ENCODE results near the gene C1GALT1C1. TPM values are rescaled to one million over a fixed set of nuclear protein-coding genes. Genes with fewer than 3 reads are reported as not detected.
A peak's percentile ranks its signal among the peaks of the same experiment; 100 is the strongest.

C1GALT1C1 gene
- total RNA-seq, 3 donors from 2014 or later = 20.8 to 34.5 (median 24.3) TPM

- DNase-seq = no peak
- Histone ChIP-seq H3K4me1 (ENCODE audit: low read depth) (no peaks in the 10 kb centered on the region), H3K9me3 (no peaks in the 10 kb centered on the region), H3K36me3 (ENCODE audit: low read depth) (no peaks in the 10 kb centered on the region), H3K4me3 (no peak overlapping the region)
- TF ChIP-seq, protein P1, sequence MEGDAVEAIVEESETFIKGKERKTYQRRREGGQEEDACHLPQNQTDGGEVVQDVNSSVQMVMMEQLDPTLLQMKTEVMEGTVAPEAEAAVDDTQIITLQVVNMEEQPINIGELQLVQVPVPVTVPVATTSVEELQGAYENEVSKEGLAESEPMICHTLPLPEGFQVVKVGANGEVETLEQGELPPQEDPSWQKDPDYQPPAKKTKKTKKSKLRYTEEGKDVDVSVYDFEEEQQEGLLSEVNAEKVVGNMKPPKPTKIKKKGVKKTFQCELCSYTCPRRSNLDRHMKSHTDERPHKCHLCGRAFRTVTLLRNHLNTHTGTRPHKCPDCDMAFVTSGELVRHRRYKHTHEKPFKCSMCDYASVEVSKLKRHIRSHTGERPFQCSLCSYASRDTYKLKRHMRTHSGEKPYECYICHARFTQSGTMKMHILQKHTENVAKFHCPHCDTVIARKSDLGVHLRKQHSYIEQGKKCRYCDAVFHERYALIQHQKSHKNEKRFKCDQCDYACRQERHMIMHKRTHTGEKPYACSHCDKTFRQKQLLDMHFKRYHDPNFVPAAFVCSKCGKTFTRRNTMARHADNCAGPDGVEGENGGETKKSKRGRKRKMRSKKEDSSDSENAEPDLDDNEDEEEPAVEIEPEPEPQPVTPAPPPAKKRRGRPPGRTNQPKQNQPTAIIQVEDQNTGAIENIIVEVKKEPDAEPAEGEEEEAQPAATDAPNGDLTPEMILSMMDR (IDR thresholded peaks at IDR 0.05) = no peak
- intact Hi-C loops (cut with DNase I, micrococcal nuclease) = no loop called here
- no peak for ATAC-seq
Observed at GRCh38 chrX:120612086-120612485, 17.8 kb downstream of the C1GALT1C1 start.

DNA sequence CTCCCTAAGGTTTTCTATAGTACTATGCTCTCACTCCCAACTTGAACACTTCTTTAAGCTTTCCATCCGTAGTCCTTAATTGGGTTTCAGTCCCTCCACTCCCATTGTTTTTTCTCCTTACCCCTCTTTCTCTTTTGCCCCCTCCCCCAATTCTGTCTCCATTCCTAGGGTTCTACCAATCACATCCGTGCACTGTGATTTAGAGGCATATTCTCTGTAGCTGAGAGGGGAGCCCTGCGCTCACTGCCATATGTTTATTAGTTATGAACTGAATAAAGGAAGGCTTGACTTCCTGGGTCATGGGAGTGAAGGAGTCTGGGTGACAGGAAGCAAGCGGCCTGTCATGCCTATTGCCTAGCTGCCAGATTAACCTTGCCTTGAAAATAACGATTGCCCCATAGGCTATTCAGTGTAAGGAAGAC lies 25.5 kb downstream of the C1GALT1C1 start:
- Histone ChIP-seq H3K36me3 (ENCODE audit: low read depth) (no peaks in the 10 kb centered on the region), H3K4me1 (ENCODE audit: low read depth) (peaks cover 7% of the 10 kb centered on the region), H3K9me3 (no peaks in the 10 kb centered on the region), H3K4me3 (peak overlapping the region; percentile 24)
- peak; percentile 82 for ATAC-seq
- DNase-seq = peak in 2 of 3 donors; percentile 29 to 45
- intact Hi-C loops (cut with DNase I, micrococcal nuclease) = loop anchor here in 1 of 2 donors (10.0 kb wide), 1 partner anchor 50 kb away; no protein-coding TSS in a partner anchor
- TF ChIP-seq, protein P1 (IDR thresholded peaks at IDR 0.05) = no peak

GRCh38 chrX:120603707-120604360 lies 26.0 kb downstream of the C1GALT1C1 start, which contains the start of gene MCTS1:
MCTS1 (plus strand) TSS chrX:120604101; CDS start chrX:120604237, 136 bp downstream.
- peak within 1 kb of the TSS; percentile 24 for H3K4me3 ChIP-seq
- intact Hi-C loops (cut with DNase I, micrococcal nuclease) = loop anchor here in 1 of 2 donors (10.0 kb wide), 1 partner anchor 49 kb away; no protein-coding TSS in a partner anchor
- peaks cover 7% of the 10 kb centered on the region for H3K4me1 ChIP-seq (ENCODE audit: low read depth)
- DNase-seq (peak; percentile 83 to 89 (median 86)), ATAC-seq (peak; percentile 99)
- TF ChIP-seq, protein P1 (IDR thresholded peaks at IDR 0.05) = no peak
- H3K36me3 ChIP-seq (ENCODE audit: low read depth) = no peaks in the 10 kb centered on the region
- H3K9me3 ChIP-seq = no peaks in the 10 kb centered on the region

- no peak for ATAC-seq
Observed at GRCh38 chrX:120585702-120586101, 44.2 kb downstream of the C1GALT1C1 start.

More at GRCh38 chrX:120585702-120586101, 44.2 kb downstream of the C1GALT1C1 start:
- H3K4me3 ChIP-seq = no peak overlapping the region
- DNase-seq = no peak
- H3K4me1 ChIP-seq (ENCODE audit: low read depth) = no peaks in the 10 kb centered on the region
- intact Hi-C loops (cut with DNase I, micrococcal nuclease) = no loop called here
- TF ChIP-seq, protein P1 (IDR thresholded peaks at IDR 0.05) = no peak
- no peaks in the 10 kb centered on the region for H3K36me3 ChIP-seq (ENCODE audit: low read depth)
- H3K9me3 ChIP-seq = no peaks in the 10 kb centered on the region

Other genes starting within 250 kb of the C1GALT1C1 start
- 10 to 100 TPM; 75.1 to 90.0 (median 79.0) TPM for gene LAMP2, start 160.8 kb downstream of the C1GALT1C1 start, total RNA-seq
- gene CUL4B, start 69.1 kb downstream of the C1GALT1C1 start, total RNA-seq = 10 to 100 TPM; 27.4 to 47.1 (median 34.1) TPM
- 10 to 100 TPM; 29.0 to 36.7 (median 35.0) TPM for gene MCTS1, start 26.0 kb downstream of the C1GALT1C1 start, total RNA-seq
- gene CT47B1, start 245.8 kb upstream of the C1GALT1C1 start, total RNA-seq = not detected

Data from mucosa of descending colon (tissue), 3 donors.